Stimulated activated CD4-positive, alpha-beta T cell treated with anti-CD3 and anti-CD28 coated beads, Interleukin-4, amount 100 ng/mL, for 4 hours (primary cell): ENCODE results near the gene AARS2.
A peak's percentile ranks its signal among the peaks of the same experiment; 100 is the strongest.
"Not testable (repeated sequence)": the region's sequence is repeated elsewhere in the genome, so short reads cannot be mapped to it uniquely, and the experiment has no call there.

Source experiments
- DNase-seq, 2 experiments: peaks; one replicate each; pipeline ENCODE4 v3.0.0-alpha.2; 2020

Gene AARS2

DNA sequence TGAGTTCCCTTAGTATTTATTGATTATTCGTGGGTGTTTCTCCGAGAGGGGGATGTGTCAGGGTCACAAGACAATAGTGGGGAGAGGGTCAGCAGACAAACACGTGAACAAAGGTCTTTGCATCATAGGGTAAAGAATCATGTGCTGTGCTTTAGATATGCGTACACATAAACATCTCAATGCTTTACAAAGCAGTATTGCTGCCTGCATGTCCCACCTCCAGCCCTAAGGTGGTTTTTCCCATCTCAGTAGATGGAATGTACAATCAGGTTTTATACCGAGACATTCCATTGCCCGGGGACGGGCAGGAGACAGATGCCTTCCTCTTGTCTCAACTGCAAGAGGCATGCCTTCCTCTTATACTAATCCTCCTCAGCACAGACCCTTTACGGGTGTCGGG, 15.1 kb upstream of the AARS2 start:
- not testable (repeated sequence) for DNase-seq

DNA sequence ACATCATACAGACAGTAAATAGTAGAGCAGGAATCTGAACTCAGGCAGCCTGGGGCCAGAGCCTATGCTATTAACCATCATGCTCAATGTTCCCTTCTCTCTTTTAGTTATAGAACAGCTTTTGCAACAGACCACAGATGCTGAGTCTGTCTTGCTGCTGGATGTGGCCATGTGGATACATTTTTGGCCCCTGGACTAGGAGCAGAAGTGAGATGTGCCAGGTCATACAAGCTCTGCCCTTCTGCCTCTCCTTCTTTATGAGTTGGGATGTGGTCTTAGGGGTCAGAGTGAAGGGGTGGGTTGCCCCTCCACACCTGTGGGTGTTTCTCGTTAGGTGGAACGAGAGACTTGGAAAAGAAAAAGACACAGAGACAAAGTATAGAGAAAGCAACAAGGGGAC, 14.6 kb upstream of the AARS2 start:
- no peak for DNase-seq

DNA sequence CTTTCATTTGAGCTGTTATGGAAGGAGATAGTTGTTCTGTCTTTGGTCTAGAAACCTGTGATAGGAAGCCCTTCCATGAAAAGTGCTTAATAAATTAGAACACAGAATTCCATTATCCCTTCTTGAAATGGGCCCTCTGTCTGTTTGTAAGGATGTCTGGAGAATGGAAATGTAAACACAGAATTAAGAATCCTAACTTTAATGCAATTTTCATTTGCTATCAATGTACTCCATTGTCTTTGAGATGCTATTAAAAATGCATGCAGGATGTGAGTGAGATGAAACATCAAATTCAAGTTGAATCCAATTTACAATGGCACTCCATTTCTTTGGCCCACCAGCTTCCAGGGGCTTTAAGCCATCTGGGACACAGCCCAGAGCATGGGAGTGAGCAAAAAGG, 13.9 kb upstream of the AARS2 start:
- DNase-seq = no peak

DNA sequence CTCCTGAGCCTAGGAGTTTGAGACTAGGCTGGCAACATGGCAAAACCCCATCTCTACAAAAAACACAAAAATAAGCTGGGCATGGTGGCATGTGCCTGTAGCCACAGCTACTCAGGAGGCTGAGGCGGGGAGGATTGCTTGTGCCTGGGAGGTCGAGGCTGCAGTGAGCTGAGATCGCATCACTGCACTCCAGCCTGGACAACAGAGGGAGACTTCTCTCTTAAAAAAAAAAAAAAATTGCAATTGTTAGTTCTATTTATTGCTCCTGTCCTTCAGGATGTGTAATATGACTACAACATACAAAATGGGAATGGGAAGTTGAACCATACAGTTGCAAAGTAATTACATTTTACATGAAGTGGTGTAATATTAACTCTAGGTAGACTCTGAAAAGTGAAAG, 8.1 kb upstream of the AARS2 start:
- no peak for DNase-seq

DNA sequence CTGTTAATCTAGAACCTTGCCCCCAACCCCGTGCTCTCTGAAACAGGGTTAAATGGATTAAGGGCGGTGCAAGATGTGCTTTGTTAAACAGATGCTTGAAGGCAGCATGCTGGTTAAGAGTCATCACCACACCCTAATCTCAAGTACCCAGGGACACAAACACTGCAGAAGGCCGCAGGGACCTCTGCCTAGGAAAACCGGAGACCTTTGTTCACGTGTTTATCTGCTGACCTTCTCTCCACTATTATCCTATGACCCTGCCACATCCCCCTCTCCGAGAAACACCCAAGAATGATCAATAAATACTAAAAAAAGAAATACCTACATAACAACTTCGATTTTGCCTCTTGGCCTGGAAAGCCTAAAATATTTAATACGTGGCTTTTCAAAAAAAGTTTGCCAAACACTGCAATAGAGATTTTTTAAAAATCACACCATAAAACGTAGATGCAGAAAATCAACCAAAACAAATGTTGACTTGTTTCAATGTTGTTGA, 4.0 kb upstream of the AARS2 start:
- not testable (repeated sequence) for DNase-seq

DNA sequence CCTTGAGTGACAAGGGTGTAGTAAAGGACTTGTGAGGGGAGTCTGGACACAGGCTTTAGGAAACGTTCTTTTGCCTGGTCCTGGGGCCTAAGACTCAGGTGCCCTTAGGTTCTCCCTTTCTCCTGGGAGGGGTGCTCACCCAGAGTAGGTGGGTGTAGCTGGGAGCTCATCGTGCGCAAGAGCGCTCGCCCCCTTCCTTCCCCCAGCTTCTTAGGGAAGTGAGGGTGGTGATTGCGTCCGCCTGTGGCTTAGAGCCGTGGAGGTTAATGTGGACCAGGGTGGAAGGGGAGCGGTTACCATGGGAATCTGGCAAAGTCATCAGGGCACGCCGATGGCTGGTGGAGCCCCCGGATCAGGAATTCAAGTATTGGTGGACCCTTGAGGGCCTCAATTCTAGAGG, 3.3 kb upstream of the AARS2 start:
- no peak for DNase-seq

DNA sequence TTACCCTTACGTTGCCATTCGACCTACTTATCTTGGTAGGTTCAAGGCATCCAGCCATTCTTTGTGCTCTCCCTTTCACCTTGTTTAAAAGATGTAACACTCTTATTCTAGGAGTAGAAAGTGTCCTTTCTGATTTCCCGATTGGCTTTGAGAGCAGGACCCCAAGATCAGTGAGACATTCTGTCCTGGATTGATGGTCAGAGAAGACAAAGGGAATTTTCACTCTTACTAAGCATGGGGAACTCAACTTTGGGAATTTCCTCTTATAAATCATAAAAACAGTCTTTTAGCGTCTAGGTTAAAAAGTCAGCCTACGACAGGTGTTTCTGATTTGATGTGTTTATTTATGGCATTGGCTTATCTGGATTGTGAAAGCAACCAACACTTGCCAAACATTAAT, 2.8 kb upstream of the AARS2 start:
- no peak for DNase-seq

DNA sequence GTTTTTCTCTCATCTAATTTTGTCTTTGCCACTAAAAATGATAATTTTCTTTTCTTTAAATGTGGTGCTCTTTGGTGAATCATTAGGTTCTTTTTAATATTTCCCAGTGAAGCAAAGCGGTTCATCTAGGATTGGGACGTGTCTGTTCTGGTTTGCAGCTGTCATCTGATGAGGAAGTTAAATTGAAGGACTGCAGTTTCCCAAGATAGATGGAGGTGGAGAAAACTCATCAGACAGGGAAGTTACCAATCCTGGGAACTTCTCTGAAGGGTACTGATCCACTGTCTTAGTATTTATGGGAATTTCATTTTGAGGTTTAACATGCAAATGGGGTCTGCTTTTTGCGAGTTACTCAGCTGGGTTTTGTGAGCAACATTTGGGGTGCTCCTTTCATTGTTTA, 2.4 kb upstream of the AARS2 start:
- no peak for DNase-seq

DNA sequence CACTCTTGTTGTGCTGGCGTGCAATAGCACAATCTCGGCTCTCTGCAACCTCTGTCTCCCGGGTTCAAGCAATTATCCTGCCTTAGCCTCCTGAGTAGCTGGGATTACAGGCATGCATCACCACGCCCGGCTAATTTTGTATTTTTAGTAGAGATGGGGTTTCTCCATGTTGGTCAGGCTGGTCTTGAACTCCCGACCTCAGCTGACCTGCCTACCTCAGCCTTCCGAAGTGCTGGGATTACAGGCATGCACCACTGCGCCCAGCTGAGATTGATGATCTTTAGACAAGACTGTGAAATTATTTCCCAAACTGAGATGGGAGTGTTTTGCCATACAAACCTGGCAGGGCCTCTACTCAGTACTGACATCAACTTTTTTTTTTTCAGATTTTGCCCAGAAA, 1.5 kb upstream of the AARS2 start:
- not testable (repeated sequence) for DNase-seq

DNA sequence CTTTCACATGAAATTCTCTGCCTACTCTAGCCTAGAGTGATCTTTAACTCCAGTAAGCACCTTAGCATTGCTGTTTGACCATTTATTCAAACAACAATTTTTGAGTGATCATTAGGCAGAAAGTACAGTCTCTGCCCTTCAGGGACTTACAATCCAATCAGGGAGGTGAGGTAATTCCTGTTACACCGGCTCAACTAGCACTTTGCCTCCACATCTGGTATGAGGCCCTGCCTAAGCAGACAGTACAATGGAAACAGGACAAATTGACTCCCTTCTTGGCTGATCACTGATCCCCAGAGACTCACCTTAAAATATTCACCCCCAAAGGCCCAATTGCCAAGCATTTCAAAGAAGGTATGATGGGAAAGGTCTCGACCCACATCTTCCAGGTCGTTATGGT, 1.4 kb downstream of the AARS2 start:
- no peak for DNase-seq

DNA sequence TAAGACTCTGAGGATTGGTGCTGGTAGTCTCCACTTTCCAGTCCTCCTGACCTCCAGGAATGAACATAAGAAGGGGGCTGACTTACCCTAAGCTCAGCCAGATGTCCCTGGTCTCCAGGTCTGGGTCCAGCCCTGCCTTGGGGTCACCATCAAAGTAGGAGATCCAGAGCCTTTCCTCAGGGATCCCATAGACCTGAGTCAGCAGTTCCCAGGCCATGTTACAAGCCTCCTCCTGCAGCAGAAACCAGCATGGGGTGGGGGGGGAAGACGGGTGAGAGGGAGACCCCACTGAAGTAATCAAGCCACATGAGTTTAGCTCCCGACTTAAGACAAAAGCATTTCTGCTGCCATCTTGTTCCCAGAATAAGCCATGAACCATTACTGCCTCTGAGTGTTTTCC, 1.8 kb downstream of the AARS2 start:
- DNase-seq = no peak

DNA sequence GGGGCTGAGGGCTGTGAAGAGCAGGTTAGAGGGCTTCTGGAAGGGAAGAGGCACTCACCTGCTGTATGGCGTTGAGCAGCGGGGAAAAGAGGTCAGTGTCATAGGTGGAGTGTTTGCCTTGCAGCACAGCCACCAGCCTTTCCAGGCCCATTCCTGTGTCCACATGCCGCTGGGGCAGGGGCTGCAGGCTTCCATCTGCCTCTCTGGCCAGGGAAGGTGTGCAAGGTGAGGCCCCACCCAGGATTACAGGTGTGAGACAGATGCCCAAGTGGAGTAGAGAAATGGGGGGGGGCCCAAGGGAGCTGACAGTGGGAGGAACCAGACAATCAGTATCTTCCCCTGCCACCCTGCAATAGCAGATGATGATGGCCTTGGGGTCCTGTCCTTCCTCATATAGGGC, 2.9 kb downstream of the AARS2 start:
- no peak for DNase-seq

DNA sequence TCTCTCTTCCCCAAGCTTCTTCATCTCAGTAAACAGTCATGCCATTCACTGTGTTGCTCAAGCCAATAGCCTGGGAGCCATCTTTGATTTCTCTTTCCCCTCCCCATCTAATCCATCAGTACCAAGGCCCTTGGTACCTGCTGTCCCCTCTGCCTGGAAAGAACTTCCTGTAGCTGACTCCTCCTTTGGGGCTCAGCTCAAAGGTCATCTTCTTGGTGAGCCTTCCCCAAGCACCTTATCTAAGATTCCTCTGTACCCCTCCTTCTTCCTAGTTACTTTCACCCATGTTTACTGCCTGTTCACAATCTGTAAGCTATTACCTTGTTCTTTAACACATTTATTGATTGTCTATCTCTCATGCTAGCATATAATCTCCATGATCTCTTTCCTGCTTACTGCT, 3.5 kb downstream of the AARS2 start:
- DNase-seq = no peak

DNA sequence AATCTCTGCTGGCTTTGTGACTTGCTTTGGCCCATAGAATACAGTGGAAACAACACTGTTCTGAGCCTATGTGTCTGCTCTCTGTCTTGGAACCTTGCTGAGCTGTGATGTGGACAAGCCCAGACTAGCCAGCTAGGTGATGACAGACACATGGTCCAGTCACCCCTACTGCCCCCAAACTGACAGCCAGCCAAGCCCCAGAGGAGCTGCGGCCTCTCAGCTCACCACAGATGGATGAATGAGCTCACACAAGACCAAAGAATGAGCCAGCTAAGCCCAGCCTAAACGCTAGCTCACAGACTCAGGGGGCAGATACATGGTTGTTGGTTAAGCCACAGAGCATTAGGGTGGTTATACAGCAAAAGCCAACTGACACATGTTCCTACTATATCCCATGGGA, 4.1 kb downstream of the AARS2 start:
- DNase-seq = no peak

DNA sequence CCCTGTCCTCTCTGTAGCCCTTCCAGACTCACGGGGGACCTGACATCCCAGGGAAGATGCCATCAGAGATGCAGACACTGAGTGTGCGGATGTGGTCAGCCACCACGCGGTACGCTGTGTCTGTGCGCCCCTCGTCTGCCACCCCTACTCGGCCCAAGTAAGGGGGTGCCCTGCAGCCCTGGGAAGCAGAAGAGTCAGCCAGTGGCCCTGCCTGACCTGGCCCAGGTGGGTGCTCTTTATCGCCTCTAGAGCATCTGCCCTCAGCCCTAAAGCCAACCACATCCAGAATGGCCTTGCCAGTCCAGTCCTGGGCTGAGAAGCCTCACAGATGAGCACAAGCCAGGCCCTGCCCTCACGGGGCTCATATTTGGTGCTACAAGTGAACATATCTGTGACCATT, 5.9 kb downstream of the AARS2 start:
- no peak for DNase-seq

DNA sequence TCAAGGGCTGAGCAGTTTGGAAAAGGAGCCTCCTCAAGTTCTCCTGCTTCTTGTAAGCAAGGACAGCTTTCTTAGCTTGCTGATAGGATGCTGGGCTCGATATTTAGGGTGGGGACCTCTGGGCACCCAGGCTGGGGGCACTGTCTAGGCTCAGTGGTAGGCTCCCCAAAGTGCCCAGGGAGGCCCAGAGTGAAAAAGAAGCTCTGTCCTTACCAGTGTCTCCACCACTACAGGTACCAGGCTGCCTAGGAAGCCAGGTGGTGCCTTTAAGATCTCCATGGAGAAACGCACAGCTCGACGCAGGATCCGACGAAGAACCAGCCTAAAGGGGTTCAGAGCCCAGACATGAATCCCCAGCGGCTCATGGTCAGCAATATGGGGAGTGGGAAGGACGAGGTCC, 6.4 kb downstream of the AARS2 start:
- DNase-seq = no peak

DNA sequence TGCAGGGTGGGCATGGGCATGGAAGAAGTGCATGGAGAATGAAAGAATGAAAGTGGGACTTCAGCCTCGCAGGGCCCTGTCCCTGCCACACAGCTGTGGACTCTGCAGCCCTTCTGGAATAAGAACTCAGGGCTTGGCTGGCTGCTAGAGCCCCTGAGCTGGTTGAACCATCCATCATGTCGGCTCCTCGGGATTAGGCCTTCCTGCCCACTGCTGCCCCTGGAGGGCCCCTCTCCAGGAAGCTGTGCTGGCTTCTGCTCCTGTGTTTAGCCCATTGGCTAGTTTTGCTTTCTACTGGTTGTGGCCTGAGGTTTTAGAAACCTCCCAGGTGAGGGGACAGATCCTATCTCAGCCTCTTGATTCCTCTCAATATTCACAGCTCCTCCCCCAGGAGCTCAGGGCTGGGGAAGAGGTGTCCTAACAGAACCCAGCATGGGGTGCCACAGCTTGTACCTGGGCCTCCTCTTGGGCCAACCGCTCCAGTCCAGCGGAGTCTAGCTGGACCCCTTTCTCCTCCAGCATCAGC, 7.9 kb downstream of the AARS2 start:
- DNase-seq = no peak

DNA sequence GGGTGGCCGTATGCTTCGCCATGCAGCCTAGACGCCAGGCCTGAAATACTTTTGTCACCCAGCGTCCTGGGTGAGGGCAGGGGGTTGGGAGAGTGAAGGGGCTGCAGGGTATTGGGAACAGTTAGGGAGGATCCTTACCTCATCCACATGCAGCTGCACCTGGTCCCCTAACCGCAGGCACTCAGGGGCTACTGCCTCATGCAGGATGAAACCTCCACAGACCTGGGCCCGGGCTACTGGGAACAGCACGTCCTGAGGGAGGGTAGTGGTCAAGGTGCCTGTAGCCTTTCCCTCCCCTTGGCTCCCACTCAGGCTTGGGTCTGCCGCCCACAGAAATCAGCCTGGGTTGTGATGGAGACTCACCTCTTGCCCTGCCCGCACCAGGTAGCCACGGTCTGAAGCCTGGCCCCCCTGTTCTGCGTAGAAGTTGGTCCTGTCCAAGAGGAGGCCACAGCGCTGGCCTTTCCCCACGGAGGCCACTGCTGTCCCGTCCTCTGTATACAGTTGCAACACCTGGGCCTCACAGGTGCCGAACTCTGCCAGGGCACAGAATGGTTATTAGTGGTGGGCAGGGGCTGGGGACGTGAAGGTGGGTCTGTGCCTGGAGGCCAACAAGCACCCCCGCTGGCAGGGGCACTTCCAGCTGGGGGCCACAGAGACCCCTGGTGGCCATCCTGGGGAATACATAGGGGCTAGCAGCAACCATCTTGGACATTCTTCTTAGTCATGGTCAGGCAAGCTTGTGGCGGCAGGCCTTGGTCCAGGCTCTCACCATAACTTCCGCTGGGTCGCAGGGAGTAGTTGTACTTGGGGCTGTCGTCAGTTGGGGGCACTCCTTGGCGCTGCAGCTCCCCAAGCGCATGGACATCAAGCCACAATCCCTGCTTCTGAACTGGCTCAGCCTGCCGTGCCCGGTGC, 8.6 kb downstream of the AARS2 start:
- peak; percentile 26 to 36 for DNase-seq

DNA sequence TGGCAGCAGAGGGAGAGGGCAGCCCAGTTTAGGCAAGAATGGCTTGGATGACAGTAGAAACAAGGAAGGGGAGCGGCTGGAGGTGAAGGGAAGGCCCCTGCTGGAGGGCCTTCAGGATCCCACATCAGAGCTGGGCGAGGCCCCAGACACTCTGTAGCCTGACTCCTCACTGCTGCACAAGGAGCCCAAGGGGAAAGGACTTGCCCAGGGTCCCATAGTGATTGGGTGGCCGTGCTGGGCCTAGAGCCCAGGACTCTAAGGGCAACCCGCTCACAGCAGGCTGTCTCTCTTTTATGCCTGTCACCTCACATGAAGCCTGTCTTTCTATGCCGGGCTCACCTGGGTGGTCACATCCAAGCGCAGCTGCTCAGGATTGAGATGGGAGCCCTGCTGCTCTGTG, 9.3 kb downstream of the AARS2 start:
- DNase-seq = no peak

DNA sequence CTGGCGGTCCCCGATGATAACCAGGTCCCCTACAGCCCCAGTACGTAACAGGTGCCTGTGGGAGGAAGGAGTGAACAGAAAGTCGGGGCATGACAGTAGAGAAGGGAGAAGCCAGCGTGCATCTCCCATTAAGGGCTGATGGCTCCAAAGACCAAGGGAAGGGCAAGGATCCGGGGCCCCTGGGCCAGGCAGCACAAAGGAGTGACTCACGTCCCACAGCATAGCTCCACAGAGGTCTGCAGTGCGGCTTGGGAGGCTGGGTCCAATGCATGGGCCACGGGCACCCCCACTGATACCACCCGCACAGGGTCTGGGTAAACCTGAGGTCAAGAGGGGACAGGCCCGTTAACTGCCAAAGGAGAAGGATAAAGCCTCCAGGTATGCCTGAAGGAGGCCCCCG, 10.3 kb downstream of the AARS2 start:
- DNase-seq = no peak

DNA sequence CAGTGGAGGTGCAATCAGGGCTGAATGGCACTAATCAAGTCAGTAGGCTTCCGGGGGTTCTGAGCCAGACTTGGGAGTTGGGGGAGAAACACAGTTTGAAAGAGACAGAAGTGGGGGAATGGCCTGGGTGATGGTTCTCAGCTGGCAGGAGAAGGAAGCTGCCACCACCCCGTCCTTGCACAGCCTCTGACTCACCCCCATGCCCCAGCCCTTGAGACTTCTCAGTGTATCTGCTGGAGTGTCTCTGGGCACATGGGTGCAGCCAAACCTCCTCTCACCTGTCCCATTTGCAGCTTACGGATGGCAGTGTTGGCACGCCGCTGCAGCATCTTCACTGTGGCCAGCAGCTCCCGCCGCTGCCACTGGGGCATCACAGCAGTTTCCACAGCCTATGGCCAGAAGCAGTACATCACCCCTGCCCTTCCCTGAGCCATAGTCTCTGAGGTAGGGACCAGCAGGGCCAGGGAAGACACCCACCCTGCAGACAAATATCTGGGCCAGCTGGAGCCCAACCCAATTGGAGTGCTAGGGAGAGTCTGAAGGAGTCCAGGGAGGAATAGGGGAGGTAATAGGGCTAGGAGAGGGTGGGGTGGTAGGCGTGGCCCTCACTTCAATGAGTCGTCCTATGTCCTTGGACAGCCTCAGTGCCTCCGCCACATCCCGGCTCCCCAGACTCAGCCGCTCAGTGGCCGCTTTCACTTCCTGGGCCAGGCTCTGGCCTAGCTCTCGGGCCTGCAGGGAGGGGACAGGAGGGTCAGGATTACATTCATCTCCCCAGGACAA, 11.2 kb downstream of the AARS2 start:
- no peak for DNase-seq

DNA sequence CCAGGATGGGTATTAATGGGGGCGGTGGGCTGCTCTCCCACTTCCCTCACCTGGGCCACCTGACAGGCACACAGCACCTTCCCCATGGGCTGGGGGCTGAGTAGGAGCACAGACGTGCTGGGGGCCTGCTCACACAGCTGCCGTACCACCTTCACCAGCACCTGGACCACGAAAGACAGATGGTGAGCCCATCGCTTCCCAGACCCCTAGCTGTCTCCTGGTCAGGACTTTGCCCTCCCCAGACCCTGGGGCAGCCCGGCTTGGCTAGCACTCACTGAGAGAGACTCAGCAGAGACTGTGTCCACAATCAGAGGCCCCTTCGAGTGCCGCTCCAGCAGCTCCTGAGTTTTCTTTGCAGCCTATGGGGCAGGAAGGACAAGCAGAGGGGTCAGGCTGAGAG, 12.0 kb downstream of the AARS2 start:
- DNase-seq = no peak

DNA sequence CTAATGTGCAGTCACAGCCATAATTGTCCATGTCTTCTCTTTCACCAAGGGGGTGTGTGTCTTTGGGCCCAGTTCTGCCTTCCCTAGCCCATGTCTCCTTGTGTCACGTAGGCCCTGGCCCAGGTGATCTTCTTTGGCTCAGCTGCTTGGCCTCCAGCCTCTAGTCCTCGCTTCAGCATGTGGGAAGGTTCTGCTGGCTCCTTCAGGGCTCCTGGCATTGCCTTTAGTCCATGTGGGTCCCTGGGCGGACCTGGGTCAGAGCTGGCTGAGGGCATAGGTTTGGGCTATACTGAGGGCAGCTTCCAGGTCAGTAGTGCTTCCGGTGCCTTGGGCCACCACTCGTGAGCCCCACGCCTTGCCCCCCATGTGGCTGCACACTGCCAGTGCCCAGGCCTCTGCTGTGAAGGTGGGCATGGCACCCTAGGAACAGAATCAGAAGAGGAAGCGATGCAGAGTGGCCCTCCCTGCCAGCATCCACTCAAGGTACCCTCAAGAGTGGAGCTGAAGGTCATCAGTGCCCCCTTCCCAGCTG, 12.8 kb downstream of the AARS2 start:
- no peak for DNase-seq

DNA sequence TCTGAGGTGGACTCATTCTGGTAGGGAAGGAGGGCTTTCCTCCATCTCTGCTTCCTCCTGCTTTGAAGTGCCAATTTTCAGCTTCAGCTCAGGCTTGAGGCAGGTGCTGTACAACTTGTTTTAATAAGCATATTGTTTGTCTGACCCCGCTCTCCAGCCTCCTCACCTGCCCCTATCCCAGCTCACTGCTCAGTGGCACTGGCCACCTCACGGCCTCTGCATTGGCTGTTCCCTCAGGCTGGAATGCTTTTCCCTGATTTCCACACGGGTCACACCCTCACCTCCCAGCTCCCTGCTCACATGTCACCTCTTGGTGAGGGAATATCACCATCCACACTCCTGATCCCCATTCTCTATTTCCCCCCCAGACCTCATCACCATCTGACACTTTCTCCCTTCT, 14.3 kb downstream of the AARS2 start:
- no peak for DNase-seq
